ENCODE measurements around the gene TCF4.

GRCh38 chr18:55522011-55522410, 66.0 kb downstream of the TCF4 start:
- TF ChIP-seq FOXM1 (IDR thresholded peaks at IDR 0.05; ENCODE audit: borderline replicate concordance) = no peak
- TF ChIP-seq ZNF384 (IDR thresholded peaks at IDR 0.05) = no peak
- TF ChIP-seq SUZ12 (IDR thresholded peaks at IDR 0.05) = no peak
- TF ChIP-seq SP1 (IDR thresholded peaks at IDR 0.05) = no peak
- TF ChIP-seq HDGF (IDR thresholded peaks at IDR 0.05; ENCODE audit: borderline replicate concordance) = no peak
- no peak for TF ChIP-seq FOXK2 (IDR thresholded peaks at IDR 0.05)
- no peak for TF ChIP-seq NFRKB (IDR thresholded peaks at IDR 0.05)
- no peak for TF ChIP-seq BHLHE40 (IDR thresholded peaks at IDR 0.05; ENCODE audit: borderline replicate concordance)
- TF ChIP-seq FOXA1 (IDR thresholded peaks at IDR 0.05) = no peak
- no peak for TF ChIP-seq L3MBTL2 (conservative IDR thresholded peaks at IDR 0.05)
- no peak for TF ChIP-seq CTBP1 (IDR thresholded peaks at IDR 0.05; ENCODE audit: borderline replicate concordance)
- no peak for TF ChIP-seq ARNT (IDR thresholded peaks at IDR 0.05)

Data from HEK293T (cell line).